Fibroblast of peridontal ligament (primary cell): ENCODE results near the gene CYP19A1.

Experiments used
- DNase-seq: peaks from one replicate; pipeline ENCODE4 v3.0.0-alpha.2; 2010; ENCODE audit errors: extremely low read depth

CYP19A1 gene

GRCh38 chr15:51298620-51299019, 39.8 kb downstream of the CYP19A1 start:
- peak; percentile 17 for DNase-seq

GRCh38 chr15:51290720-51291119, 47.7 kb downstream of the CYP19A1 start:
- DNase-seq, result no peak

- no peak for DNase-seq
Observed at GRCh38 chr15:51289290-51289689, 49.1 kb downstream of the CYP19A1 start.

GRCh38 chr15:51288143-51289065, 50.0 kb downstream of the CYP19A1 start:
- peak; percentile 49 for DNase-seq

- DNase-seq, result no peak
Observed at GRCh38 chr15:51286816-51287215, 51.6 kb downstream of the CYP19A1 start.

- DNase-seq, result no peak
Observed at GRCh38 chr15:51285399-51285798, 53.0 kb downstream of the CYP19A1 start.

GRCh38 chr15:51284871-51285270, 53.5 kb downstream of the CYP19A1 start:
- no peak for DNase-seq

- no peak for DNase-seq
Observed at GRCh38 chr15:51283026-51283425, 55.4 kb downstream of the CYP19A1 start.

GRCh38 chr15:51282241-51282640, 56.2 kb downstream of the CYP19A1 start:
- peak; percentile 66 for DNase-seq

GRCh38 chr15:51281368-51281967, 56.9 kb downstream of the CYP19A1 start:
- peak; percentile 72 for DNase-seq

- DNase-seq, result no peak
Observed at GRCh38 chr15:51280838-51281237, 57.6 kb downstream of the CYP19A1 start.

- no peak for DNase-seq
Observed at GRCh38 chr15:51279391-51279790, 59.0 kb downstream of the CYP19A1 start.

- DNase-seq, result no peak
Observed at GRCh38 chr15:51277101-51277500, 61.3 kb downstream of the CYP19A1 start.

GRCh38 chr15:51274956-51275355, 63.4 kb downstream of the CYP19A1 start:
- no peak for DNase-seq

GRCh38 chr15:51270706-51271105, 67.7 kb downstream of the CYP19A1 start:
- DNase-seq, result no peak

GRCh38 chr15:51269496-51269895, 68.9 kb downstream of the CYP19A1 start:
- no peak for DNase-seq

- DNase-seq, result peak; percentile 25
Observed at GRCh38 chr15:51267703-51268083, 70.7 kb downstream of the CYP19A1 start.

GRCh38 chr15:51267051-51267702, 71.2 kb downstream of the CYP19A1 start:
- DNase-seq, result peak; percentile 27

GRCh38 chr15:51266656-51267050, 71.7 kb downstream of the CYP19A1 start:
- no peak for DNase-seq

GRCh38 chr15:51265037-51265555, 73.3 kb downstream of the CYP19A1 start:
- no peak for DNase-seq

GRCh38 chr15:51263726-51264125, 74.7 kb downstream of the CYP19A1 start:
- no peak for DNase-seq

GRCh38 chr15:51263116-51263515, 75.3 kb downstream of the CYP19A1 start:
- DNase-seq, result no peak
